Measurements from ENCODE around the gene ULK4. TPM values are rescaled to one million over a fixed set of nuclear protein-coding genes. Genes with fewer than 3 reads are reported as not detected.

The ULK4 gene
- total RNA-seq, 2 donors from 2014 or later = 11.1 to 17.9 TPM

GRCh38 chr3:41575724-41576123, 386.2 kb downstream of the ULK4 start:
- DNase-seq = no peak
- Mint-ChIP-seq H3K27ac (no peak overlapping the region), H3K27me3 (ENCODE audit: insufficient read depth) (no peaks in the 10 kb centered on the region), H3K4me3 (no peak overlapping the region), H3K36me3 (ENCODE audit: low read depth) (no peaks in the 10 kb centered on the region), H3K4me1 (peaks cover 3% of the 10 kb centered on the region), H3K9me3 (no peaks in the 10 kb centered on the region)
- no peaks in the 10 kb centered on the region for H3K27me3 ChIP-seq (ENCODE audit: control insufficient read depth, insufficient read depth, low read length, poor library complexity, severe bottlenecking)
- H3K27ac ChIP-seq (ENCODE audit: low read depth, low read length) = no peak overlapping the region
- no peak overlapping the region for H3K4me3 ChIP-seq (ENCODE audit: low read length)
- TF ChIP-seq CTCF (conservative IDR thresholded peaks at IDR 0.05) = no peak
- no peak overlapping the region for H3K9ac ChIP-seq (ENCODE audit: extremely low read depth, low read length, poor library complexity, severe bottlenecking)
- WGBS, 2 experiments (ENCODE audit: insufficient coverage in 1 of 2, insufficient read length in 1 of 2) = 93 to 100% methylated on average over 1 to 3 of the region's 3 CpGs
- H3K9me3 ChIP-seq (ENCODE audit: control insufficient read depth, low read length) = no peaks in the 10 kb centered on the region
- no peaks in the 10 kb centered on the region for H3K36me3 ChIP-seq (ENCODE audit: control insufficient read depth, insufficient read depth, low read length)
- peaks cover 3% of the 10 kb centered on the region for H3K4me1 ChIP-seq (ENCODE audit: control insufficient read depth, insufficient read depth, low read length)

- Histone ChIP-seq H3K36me3 (ENCODE audit: control insufficient read depth, insufficient read depth, low read length) (no peaks in the 10 kb centered on the region), H3K4me1 (ENCODE audit: control insufficient read depth, insufficient read depth, low read length) (peaks cover 3% of the 10 kb centered on the region), H3K4me3 (ENCODE audit: low read length) (no peak overlapping the region), H3K9ac (ENCODE audit: extremely low read depth, low read length, poor library complexity, severe bottlenecking) (no peak overlapping the region), H3K9me3 (ENCODE audit: control insufficient read depth, low read length) (no peaks in the 10 kb centered on the region), H3K27ac (ENCODE audit: low read depth, low read length) (no peak overlapping the region), H3K27me3 (ENCODE audit: control insufficient read depth, insufficient read depth, low read length, poor library complexity, severe bottlenecking) (no peaks in the 10 kb centered on the region)
- no peak overlapping the region for H3K4me3 Mint-ChIP-seq
- WGBS, 2 experiments (ENCODE audit: insufficient coverage in 1 of 2, insufficient read length in 1 of 2) = 92 to 100% methylated on average over 1 to 2 of the region's 2 CpGs
- H3K36me3 Mint-ChIP-seq (ENCODE audit: low read depth) = no peaks in the 10 kb centered on the region
- no peak overlapping the region for H3K27ac Mint-ChIP-seq
- no peaks in the 10 kb centered on the region for H3K27me3 Mint-ChIP-seq (ENCODE audit: insufficient read depth)
- H3K4me1 Mint-ChIP-seq = peaks cover 3% of the 10 kb centered on the region
- no peaks in the 10 kb centered on the region for H3K9me3 Mint-ChIP-seq
- no peak for DNase-seq
- peak; percentile 66 for TF ChIP-seq CTCF (conservative IDR thresholded peaks at IDR 0.05)
Observed at GRCh38 chr3:41574900-41575299, 387.0 kb downstream of the ULK4 start.

- H3K4me1 Mint-ChIP-seq = peaks cover 14% of the 10 kb centered on the region
- no peak overlapping the region for H3K9ac ChIP-seq (ENCODE audit: extremely low read depth, low read length, poor library complexity, severe bottlenecking)
- peaks cover 3% of the 10 kb centered on the region for H3K4me1 ChIP-seq (ENCODE audit: control insufficient read depth, insufficient read depth, low read length)
- no peak overlapping the region for H3K27ac ChIP-seq (ENCODE audit: low read depth, low read length)
- H3K4me3 Mint-ChIP-seq = no peak overlapping the region
- no peaks in the 10 kb centered on the region for H3K36me3 ChIP-seq (ENCODE audit: control insufficient read depth, insufficient read depth, low read length)
- no peaks in the 10 kb centered on the region for H3K27me3 Mint-ChIP-seq (ENCODE audit: insufficient read depth)
- no peaks in the 10 kb centered on the region for H3K9me3 Mint-ChIP-seq
- 91 to 98% methylated on average over 4 of the region's 4 CpGs for WGBS, 2 experiments (ENCODE audit: insufficient coverage in 1 of 2, insufficient read length in 1 of 2)
- no peaks in the 10 kb centered on the region for H3K36me3 Mint-ChIP-seq (ENCODE audit: low read depth)
- H3K4me3 ChIP-seq (ENCODE audit: low read length) = no peak overlapping the region
- TF ChIP-seq CTCF (conservative IDR thresholded peaks at IDR 0.05) = no peak
- no peaks in the 10 kb centered on the region for H3K27me3 ChIP-seq (ENCODE audit: control insufficient read depth, insufficient read depth, low read length, poor library complexity, severe bottlenecking)
- no peak for DNase-seq
- H3K27ac Mint-ChIP-seq = no peak overlapping the region
- H3K9me3 ChIP-seq (ENCODE audit: control insufficient read depth, low read length) = no peaks in the 10 kb centered on the region
Observed at GRCh38 chr3:41573591-41573990, 388.3 kb downstream of the ULK4 start.

All from endodermal cell (in vitro differentiated cells).